Measurements from ENCODE around the gene TAF5. TPM values are rescaled to one million over a fixed set of nuclear protein-coding genes. Genes with fewer than 3 reads are reported as not detected.

TAF5 gene
- total RNA-seq, 1 experiment from 2014 or later = 8.3 TPM

DNA sequence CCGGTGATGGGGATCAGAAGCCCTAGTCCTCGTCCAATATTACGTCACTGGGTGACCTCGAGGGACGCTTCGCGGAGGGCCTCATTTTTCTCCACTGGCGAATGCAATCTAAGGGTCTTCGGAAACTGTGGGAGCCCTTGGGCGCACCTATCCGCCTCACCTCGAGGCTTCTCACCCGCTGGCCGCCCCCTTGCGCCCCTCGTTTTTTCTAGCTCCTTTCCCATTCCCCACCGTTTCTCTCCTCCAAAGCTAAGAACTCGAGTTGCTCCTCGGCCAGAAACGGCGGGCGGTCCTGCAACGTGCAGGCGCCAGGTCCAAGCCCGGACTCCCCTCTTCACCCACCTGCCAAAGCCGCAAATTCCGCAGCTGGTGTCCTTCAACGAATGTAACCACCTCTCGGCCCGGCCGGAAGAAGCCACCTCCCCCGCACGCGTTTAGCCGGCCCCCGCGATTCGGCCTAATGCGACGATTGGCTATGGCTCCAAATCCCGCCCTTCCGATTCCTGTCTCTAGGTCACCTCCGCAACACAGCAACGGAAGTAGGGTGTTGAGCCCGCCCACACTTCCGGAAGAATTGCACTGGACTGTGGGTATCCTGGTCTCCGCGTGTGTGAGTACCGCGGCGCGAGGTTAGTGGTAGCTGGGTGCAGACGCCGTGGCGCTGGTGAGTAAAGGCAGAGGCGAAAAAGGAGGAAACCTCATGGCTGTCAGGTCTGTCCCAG is 28.5 kb downstream of the TAF5 start, which contains the start of the genes ATP5MK and PDCD11:
TSS of gene ATP5MK (minus strand) at position 409 of the 722 bp plus-strand sequence. CDS start 4,018 bp downstream, outside the sequence.
TSS of gene PDCD11 (plus strand) at position 560 of the 722 bp plus-strand sequence. CDS start 1,801 bp downstream, outside the sequence.
- no peaks in the 10 kb centered on the region; the same call in 1 of the 2 replicates for H3K4me1 ChIP-seq (ENCODE audit: insufficient read depth, low read length)
- no CpG with 5 or more reads among the region's 56 CpGs for WGBS (ENCODE audit: extremely low coverage, insufficient read length, low lambda C conversion rate)
- no peak within 1 kb of the TSS for H2BK120ac ChIP-seq (ENCODE audit: low read depth, low read length, poor library complexity, severe bottlenecking)
- H3K4ac ChIP-seq (ENCODE audit: low read depth, low read length) = no peak within 1 kb of the TSS
- no peak within 1 kb of the TSS for H2BK20ac ChIP-seq (ENCODE audit: low read depth, low read length, poor library complexity, severe bottlenecking)
- H3K79me2 ChIP-seq (ENCODE audit: insufficient read depth, low read length) = peaks cover 23% of the 10 kb centered on the region; the same call in 1 of the 2 replicates
- Mint-ChIP-seq H3K27me3 (ENCODE audit: low read depth) (no peaks in the 10 kb centered on the region), H3K4me3 (peak within 1 kb of the TSS; percentile 99), H3K36me3 (ENCODE audit: insufficient read depth in 1 of 3, low read depth in 3 of 3) (peaks cover 29 to 79% (median 68%) of the 10 kb centered on the region in 3 experiments), H3K4me1 (peaks cover 15 to 22% of the 10 kb centered on the region in 2 experiments), H3K9me3 (no peaks in the 10 kb centered on the region; a peak in 1 of 5 replicates), H3K27ac (peak within 1 kb of the TSS; percentile 90 to 98 (median 96))
- H3T11ph ChIP-seq (ENCODE audit: low read length) = no peak within 1 kb of the TSS
- no peaks in the 10 kb centered on the region for H3K9me3 ChIP-seq (ENCODE audit: control insufficient read depth, low read depth, low read length)
- no peak within 1 kb of the TSS for H4K5ac ChIP-seq (ENCODE audit: insufficient read length, low read depth, low read length)
- DNase-seq = peak; percentile 98
- no peak within 1 kb of the TSS for H4K91ac ChIP-seq (ENCODE audit: insufficient read length, low read depth, low read length)
- TF ChIP-seq, protein P1, sequence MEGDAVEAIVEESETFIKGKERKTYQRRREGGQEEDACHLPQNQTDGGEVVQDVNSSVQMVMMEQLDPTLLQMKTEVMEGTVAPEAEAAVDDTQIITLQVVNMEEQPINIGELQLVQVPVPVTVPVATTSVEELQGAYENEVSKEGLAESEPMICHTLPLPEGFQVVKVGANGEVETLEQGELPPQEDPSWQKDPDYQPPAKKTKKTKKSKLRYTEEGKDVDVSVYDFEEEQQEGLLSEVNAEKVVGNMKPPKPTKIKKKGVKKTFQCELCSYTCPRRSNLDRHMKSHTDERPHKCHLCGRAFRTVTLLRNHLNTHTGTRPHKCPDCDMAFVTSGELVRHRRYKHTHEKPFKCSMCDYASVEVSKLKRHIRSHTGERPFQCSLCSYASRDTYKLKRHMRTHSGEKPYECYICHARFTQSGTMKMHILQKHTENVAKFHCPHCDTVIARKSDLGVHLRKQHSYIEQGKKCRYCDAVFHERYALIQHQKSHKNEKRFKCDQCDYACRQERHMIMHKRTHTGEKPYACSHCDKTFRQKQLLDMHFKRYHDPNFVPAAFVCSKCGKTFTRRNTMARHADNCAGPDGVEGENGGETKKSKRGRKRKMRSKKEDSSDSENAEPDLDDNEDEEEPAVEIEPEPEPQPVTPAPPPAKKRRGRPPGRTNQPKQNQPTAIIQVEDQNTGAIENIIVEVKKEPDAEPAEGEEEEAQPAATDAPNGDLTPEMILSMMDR (conservative IDR thresholded peaks at IDR 0.05) = no peak
- H2BK15ac ChIP-seq (ENCODE audit: low read depth, low read length) = no peak within 1 kb of the TSS
- H3K4me2 ChIP-seq (ENCODE audit: insufficient read depth, insufficient read length, low read length) = peak within 1 kb of the TSS; percentile 77
- peak within 1 kb of the TSS; percentile 92 for H3K9ac ChIP-seq (ENCODE audit: extremely low read depth, insufficient read length, low read length)
- no peak within 1 kb of the TSS for H3K56ac ChIP-seq (ENCODE audit: insufficient read length, low read depth, low read length)
- no peak within 1 kb of the TSS for H4K8ac ChIP-seq (replicated peaks; ENCODE audit: insufficient read length, low read depth, low read length)
- H3K79me1 ChIP-seq (ENCODE audit: insufficient read depth, low read depth, low read length, poor library complexity, severe bottlenecking) = peaks cover 8% of the 10 kb centered on the region
- H3K18ac ChIP-seq (ENCODE audit: insufficient read length, low read depth, low read length) = peak within 1 kb of the TSS; percentile 46
- no peak within 1 kb of the TSS for H2AK5ac ChIP-seq (ENCODE audit: insufficient read length, low read length)
- no peak within 1 kb of the TSS for H2BK12ac ChIP-seq (ENCODE audit: insufficient read length, low read depth, low read length)
- H3K23me2 ChIP-seq (ENCODE audit: insufficient read length, low read depth, low read length, poor library complexity, severe bottlenecking) = peaks cover 9% of the 10 kb centered on the region
- no peak within 1 kb of the TSS for H2AFZ ChIP-seq (ENCODE audit: low read length)
- H4K20me1 ChIP-seq (ENCODE audit: control insufficient read depth, insufficient read depth, insufficient read length) = no peaks in the 10 kb centered on the region
- no peak within 1 kb of the TSS for H3K27ac ChIP-seq (ENCODE audit: insufficient read length, low read depth, low read length)
- H3K27me3 ChIP-seq (ENCODE audit: insufficient read depth, low read length) = no peaks in the 10 kb centered on the region
- no peak within 1 kb of the TSS for H3K23ac ChIP-seq (ENCODE audit: insufficient read length, low read depth, low read length)
- peak within 1 kb of the TSS; percentile 85 for H3K14ac ChIP-seq (ENCODE audit: insufficient read depth, low read length)
- no peak within 1 kb of the TSS for H2BK5ac ChIP-seq (ENCODE audit: insufficient read length, low read length)
